Central memory CD4-positive, alpha-beta T cell (primary cell): ENCODE measurements around the gene RAPGEF2.
"Not testable (repeated sequence)": the region's sequence is repeated elsewhere in the genome, so short reads cannot be mapped to it uniquely, and the experiment has no call there.

Experiments
- DNase-seq: peaks from one replicate; pipeline ENCODE4 v3.0.0; 2022

The RAPGEF2 gene

GRCh38 chr4:159283696-159284095 lies 180.8 kb downstream of the RAPGEF2 start:
- DNase-seq, result no peak

GRCh38 chr4:159284113-159284512 lies 181.2 kb downstream of the RAPGEF2 start:
- DNase-seq, result no peak

- DNase-seq, result no peak
Observed at GRCh38 chr4:159284733-159285132, 181.9 kb downstream of the RAPGEF2 start.

- DNase-seq, result no peak
Observed at GRCh38 chr4:159287767-159288166, 184.9 kb downstream of the RAPGEF2 start.

- DNase-seq, result no peak
Observed at GRCh38 chr4:159289682-159290081, 186.8 kb downstream of the RAPGEF2 start.

- no peak for DNase-seq
Observed at GRCh38 chr4:159290321-159291030, 187.6 kb downstream of the RAPGEF2 start.

GRCh38 chr4:159291176-159291575 lies 188.3 kb downstream of the RAPGEF2 start:
- DNase-seq, result no peak

- DNase-seq, result no peak
Observed at GRCh38 chr4:159292137-159292896, 189.4 kb downstream of the RAPGEF2 start.

- DNase-seq, result no peak
Observed at GRCh38 chr4:159293811-159294515, 191.1 kb downstream of the RAPGEF2 start.

GRCh38 chr4:159296061-159296460 lies 193.2 kb downstream of the RAPGEF2 start:
- DNase-seq, result no peak

- no peak for DNase-seq
Observed at GRCh38 chr4:159297091-159297490, 194.2 kb downstream of the RAPGEF2 start.

GRCh38 chr4:159298502-159298901 lies 195.6 kb downstream of the RAPGEF2 start:
- no peak for DNase-seq

GRCh38 chr4:159303435-159303834 lies 200.6 kb downstream of the RAPGEF2 start:
- no peak for DNase-seq

GRCh38 chr4:159305129-159305528 lies 202.2 kb downstream of the RAPGEF2 start:
- no peak for DNase-seq

- DNase-seq, result no peak
Observed at GRCh38 chr4:159307929-159308328, 205.1 kb downstream of the RAPGEF2 start.

GRCh38 chr4:159308566-159309340 lies 205.9 kb downstream of the RAPGEF2 start:
- DNase-seq, result no peak

GRCh38 chr4:159312236-159312635 lies 209.4 kb downstream of the RAPGEF2 start:
- no peak for DNase-seq

- not testable (repeated sequence) for DNase-seq
Observed at GRCh38 chr4:159315879-159316278, 213.0 kb downstream of the RAPGEF2 start.

- no peak for DNase-seq
Observed at GRCh38 chr4:159317203-159317602, 214.3 kb downstream of the RAPGEF2 start.

GRCh38 chr4:159319027-159319426 lies 216.1 kb downstream of the RAPGEF2 start:
- no peak for DNase-seq

- no peak for DNase-seq
Observed at GRCh38 chr4:159326480-159326879, 223.6 kb downstream of the RAPGEF2 start.

- DNase-seq, result no peak
Observed at GRCh38 chr4:159328766-159329165, 225.9 kb downstream of the RAPGEF2 start.

GRCh38 chr4:159334461-159334860 lies 231.6 kb downstream of the RAPGEF2 start:
- no peak for DNase-seq
